Measurements from ENCODE around the gene ITGA11.

ITGA11 gene

DNA sequence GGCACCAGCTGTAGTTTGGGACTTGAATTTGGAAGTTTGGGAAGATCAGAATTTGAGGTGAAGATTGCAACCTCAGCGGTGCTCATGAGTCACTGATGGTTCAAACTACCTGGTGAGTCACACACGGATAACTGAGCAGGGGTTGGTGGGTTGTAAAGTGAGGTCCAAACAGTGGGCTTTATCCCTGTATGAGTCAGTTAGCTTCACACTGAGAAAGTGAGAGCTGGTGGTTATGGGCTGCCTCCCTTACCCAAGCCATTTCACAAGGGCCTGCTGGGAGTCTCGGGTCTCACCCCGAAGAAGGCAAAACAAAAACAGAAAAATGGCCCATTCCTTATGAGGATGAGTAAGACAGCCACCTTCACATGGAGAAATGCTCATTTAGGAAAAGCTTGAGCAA, 77.0 kb downstream of the ITGA11 start:
- no peak for DNase-seq (ENCODE audit: low spot score)
- no peak overlapping the region for H3K4me3 ChIP-seq
- TF ChIP-seq CTCF (IDR thresholded peaks at IDR 0.05) = no peak
- H3K27ac ChIP-seq = peak overlapping the region; percentile 89 to 93

- Histone ChIP-seq H3K4me3 (no peak overlapping the region), H3K27ac (peak overlapping the region; percentile 89 to 93)
- no peak for DNase-seq (ENCODE audit: low spot score)
- TF ChIP-seq CTCF (IDR thresholded peaks at IDR 0.05) = no peak
Observed at GRCh38 chr15:68354268-68354667, 77.7 kb downstream of the ITGA11 start.

GRCh38 chr15:68353421-68354135, 78.4 kb downstream of the ITGA11 start:
- Histone ChIP-seq H3K4me3 (no peak overlapping the region), H3K27ac (peak overlapping the region; percentile 89 to 93)
- no peak for DNase-seq (ENCODE audit: low spot score)
- TF ChIP-seq CTCF (IDR thresholded peaks at IDR 0.05) = no peak

DNA sequence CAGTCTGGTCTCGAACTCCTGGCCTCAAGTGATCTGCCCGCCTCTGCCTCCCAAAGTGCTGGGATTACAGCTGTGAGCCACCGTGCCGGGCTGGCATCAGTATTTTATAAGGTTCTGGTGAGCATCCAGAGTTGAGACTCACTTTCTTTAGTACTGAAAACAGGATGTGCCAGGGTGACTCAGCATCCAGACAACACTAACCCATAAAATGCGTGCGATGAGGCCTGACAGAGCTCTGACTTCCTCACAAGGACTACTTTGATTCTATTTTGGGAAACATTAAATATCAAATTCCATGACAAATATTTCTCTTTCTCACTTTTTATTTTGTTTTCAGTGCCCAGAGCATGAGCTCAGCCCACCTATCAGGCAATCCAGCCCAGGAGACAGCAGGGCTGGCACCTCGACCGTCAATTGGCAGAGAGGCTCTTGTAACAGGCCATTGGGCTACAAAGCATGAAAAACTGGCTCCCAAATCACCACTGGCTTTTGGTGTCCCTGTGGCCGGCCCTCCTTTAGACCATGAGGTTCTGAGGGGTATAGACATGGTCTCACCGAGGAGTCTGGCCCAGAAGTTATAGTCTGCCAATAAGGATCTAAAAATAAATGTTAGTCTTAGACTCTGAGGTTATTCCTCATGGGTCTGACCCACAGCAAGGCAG, 79.4 kb downstream of the ITGA11 start:
- DNase-seq (ENCODE audit: low spot score) = peak; percentile 87
- TF ChIP-seq CTCF (IDR thresholded peaks at IDR 0.05) = no peak
- peak overlapping the region; percentile 89 to 93 for H3K27ac ChIP-seq
- H3K4me3 ChIP-seq = no peak overlapping the region

DNA sequence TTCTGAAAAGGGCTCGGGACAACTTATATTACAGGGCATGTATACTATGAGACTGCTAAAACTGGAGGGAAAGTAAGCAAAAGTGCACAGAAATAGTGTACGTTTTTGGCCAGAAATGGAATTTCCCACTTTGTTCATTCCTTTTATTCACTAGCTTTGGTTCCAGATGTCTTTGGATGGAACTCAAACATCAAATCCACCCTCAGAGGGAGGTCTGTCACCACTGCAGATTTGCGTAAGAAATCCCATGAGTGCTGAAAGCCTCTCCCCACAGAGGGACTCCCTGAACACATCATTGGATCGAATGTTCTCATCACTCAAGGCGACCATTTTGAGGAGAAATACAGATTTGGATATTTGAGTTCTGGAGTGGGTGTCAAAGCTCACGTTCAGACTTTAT, 82.8 kb downstream of the ITGA11 start:
- DNase-seq (ENCODE audit: low spot score) = no peak
- TF ChIP-seq CTCF (IDR thresholded peaks at IDR 0.05) = no peak
- H3K27ac ChIP-seq = peak overlapping the region; percentile 53 to 93
- H3K4me3 ChIP-seq = no peak overlapping the region

DNA sequence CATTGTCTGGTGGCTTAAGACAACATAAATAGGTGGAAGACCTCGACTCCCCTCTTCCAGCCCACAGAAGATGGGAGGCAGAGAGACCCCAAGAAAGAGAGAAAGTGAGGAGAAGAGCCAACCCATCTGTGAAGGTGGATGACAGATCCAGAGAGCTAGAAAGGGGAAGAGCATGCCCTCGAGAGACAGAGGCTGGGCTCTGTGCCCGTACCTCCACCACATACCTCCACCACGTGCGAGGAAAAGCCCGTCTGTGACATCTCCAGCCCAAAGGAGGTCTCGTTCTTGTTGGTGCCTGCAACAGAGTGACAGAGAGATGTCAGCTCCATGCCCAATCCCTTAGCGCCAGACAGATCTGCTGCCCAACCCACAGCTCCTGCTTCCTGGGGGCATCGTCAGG, 83.4 kb downstream of the ITGA11 start:
- DNase-seq (ENCODE audit: low spot score) = no peak
- H3K4me3 ChIP-seq = no peak overlapping the region
- H3K27ac ChIP-seq = peak overlapping the region; percentile 53 to 93
- TF ChIP-seq CTCF (IDR thresholded peaks at IDR 0.05) = no peak

DNA sequence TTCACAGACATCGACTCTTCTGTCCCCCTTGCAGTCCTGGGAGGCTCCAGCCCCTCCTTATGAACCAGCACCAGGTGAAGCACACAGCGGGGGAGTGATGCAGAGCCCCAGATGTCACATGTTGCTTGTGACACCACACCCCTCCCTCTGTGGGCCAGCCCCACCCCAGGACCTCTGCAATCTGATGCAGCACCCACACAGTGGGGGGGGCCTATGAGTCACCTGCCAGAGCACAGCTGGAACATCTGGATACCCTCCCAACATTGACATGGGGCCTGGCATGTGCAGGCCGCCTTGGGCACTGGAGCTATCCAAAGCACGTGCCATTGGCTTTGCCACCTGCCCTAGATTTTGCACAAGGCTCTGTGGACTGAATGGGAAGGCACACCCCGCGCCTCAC, 83.9 kb downstream of the ITGA11 start:
- H3K27ac ChIP-seq = peak overlapping the region; percentile 53 to 93
- no peak for DNase-seq (ENCODE audit: low spot score)
- H3K4me3 ChIP-seq = no peak overlapping the region
- TF ChIP-seq CTCF (IDR thresholded peaks at IDR 0.05) = no peak
